ENCODE data around the gene ST6GALNAC5.

DNA sequence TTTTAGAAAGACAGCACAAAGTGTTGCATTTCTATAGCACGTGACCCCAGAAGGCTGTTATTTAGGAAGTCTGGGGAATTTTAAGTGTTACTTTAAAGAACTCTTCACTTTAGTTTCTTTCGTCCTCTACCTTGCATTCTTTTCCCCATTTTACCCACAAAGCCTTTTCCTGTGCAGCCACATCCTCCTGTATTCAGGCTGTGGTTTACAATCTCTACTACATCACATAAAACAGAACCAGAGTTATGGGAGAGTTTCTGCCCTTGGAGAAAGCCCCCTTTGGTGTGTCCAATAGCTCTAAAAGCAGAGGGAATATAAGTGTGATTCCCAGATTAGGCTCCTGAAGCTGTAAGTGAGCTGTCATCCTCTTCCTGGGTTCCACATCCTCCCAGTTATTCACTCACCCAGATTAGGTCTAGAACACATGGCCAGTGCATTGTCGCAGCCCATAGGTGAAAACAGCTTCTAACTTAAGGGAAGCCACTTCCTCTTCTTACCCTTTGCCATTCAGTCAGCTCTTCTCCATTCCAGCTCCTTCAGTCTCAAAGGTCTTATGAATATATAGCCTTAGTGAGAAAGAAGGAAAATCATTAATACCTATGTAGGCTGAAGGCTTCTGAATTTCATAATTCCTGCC lies 180.8 kb downstream of the ST6GALNAC5 start:
- TF ChIP-seq SPI1 (IDR thresholded peaks at IDR 0.05; ENCODE audit: low read depth, low read length) (peak; percentile 55), POLR2A (IDR thresholded peaks at IDR 0.05; ENCODE audit: low read depth, low read length) (no peak), POLR2AphosphoS5 (IDR thresholded peaks at IDR 0.05; ENCODE audit: low read depth, low read length) (no peak), TAF1 (IDR thresholded peaks at IDR 0.05; ENCODE audit: low read depth, low read length) (no peak), PAX5 (IDR thresholded peaks at IDR 0.05; ENCODE audit: insufficient read depth, low read length, severe bottlenecking) (no peak)
